Measurements from ENCODE around the gene ARL15. TPM values are rescaled to one million over a fixed set of nuclear protein-coding genes. Genes with fewer than 3 reads are reported as not detected.

ARL15 gene
- total RNA-seq, 1 donor from 2014 or later: 16.9 TPM

GRCh38 chr5:54326662-54327270 is 16.4 kb upstream of the ARL15 start:
- Mint-ChIP-seq H3K4me3 (no peak overlapping the region), H3K27me3 (peaks cover 11% of the 10 kb centered on the region), H3K36me3 (no peaks in the 10 kb centered on the region), H3K4me1 (ENCODE audit: unreplicated experiment) (no peaks in the 10 kb centered on the region), H3K9me3 (peaks cover 3% of the 10 kb centered on the region), H3K27ac (no peak overlapping the region)
- no peak for DNase-seq (ENCODE audit: extremely low spot score, unreplicated experiment)
- TF ChIP-seq CTCF (conservative IDR thresholded peaks at IDR 0.05): no peak

DNA sequence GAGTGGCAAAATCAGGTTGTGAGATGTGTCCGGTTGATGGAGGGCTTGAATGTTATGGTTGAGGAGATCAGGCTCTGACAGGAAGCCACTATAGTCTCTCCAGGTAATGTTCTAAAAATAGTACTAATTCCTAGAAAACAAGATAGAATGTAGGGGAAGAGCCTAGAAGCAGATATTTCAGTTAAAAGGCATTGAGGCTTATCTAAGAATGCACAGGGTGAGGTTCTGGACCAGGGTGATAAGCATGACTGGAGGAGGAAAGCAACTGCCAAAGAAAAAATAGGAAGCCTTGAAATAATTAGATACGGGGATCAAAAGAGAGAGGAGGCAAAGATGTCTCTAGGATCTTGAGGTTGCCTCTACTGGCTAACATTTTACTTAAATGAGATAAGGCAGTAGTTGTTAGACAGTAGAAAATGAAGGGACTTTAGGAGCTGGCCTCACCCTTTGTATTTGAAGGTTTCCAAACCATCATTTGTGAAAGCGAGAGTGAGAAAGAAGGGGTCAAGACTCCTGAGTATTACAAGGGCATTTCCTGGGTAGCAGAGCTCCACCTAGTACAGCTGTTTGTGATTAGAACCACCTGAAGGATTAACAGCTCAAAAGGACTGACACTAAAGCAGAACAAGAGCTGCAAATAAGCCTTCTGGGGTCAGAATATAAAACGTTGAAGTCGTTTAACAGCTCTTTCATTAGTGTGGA is 15.4 kb upstream of the ARL15 start:
- Mint-ChIP-seq H3K27me3 (peaks cover 11% of the 10 kb centered on the region), H3K9me3 (peaks cover 3% of the 10 kb centered on the region), H3K36me3 (no peaks in the 10 kb centered on the region), H3K4me3 (no peak overlapping the region), H3K27ac (no peak overlapping the region), H3K4me1 (ENCODE audit: unreplicated experiment) (no peaks in the 10 kb centered on the region)
- no peak for TF ChIP-seq CTCF (conservative IDR thresholded peaks at IDR 0.05)
- no peak for DNase-seq (ENCODE audit: extremely low spot score, unreplicated experiment)

GRCh38 chr5:54325272-54325609 is 14.9 kb upstream of the ARL15 start:
- Mint-ChIP-seq H3K9me3 (peaks cover 3% of the 10 kb centered on the region), H3K27me3 (peaks cover 11% of the 10 kb centered on the region), H3K36me3 (no peaks in the 10 kb centered on the region), H3K4me3 (no peak overlapping the region), H3K27ac (no peak overlapping the region), H3K4me1 (ENCODE audit: unreplicated experiment) (no peaks in the 10 kb centered on the region)
- no peak for TF ChIP-seq CTCF (conservative IDR thresholded peaks at IDR 0.05)
- no peak for DNase-seq (ENCODE audit: extremely low spot score, unreplicated experiment)

GRCh38 chr5:54324651-54325271 is 14.4 kb upstream of the ARL15 start:
- no peaks in the 10 kb centered on the region for H3K36me3 Mint-ChIP-seq
- no peak overlapping the region for H3K27ac Mint-ChIP-seq

DNA sequence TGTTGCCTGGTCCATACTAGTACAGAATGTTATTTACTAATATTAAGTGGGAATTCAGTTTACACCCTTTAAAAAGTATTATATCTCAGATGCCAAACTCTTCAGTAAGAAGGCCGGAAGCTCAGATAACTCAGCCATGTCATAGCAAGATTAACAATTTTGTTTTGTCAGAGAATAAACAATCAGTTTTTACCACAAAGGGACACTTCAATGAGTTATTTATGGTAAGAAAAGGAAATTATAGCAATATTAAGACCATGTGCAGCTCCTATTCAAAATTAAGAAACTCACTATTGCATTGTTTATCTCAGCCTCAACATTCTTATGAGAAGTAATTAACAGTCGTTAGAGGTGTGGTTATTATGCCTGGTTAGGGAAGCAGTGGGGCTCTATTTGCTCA is 13.1 kb upstream of the ARL15 start:
- no peak overlapping the region for H3K4me3 Mint-ChIP-seq
- TF ChIP-seq CTCF (conservative IDR thresholded peaks at IDR 0.05): no peak
- H3K36me3 Mint-ChIP-seq: no peaks in the 10 kb centered on the region
- H3K4me1 Mint-ChIP-seq (ENCODE audit: unreplicated experiment): no peaks in the 10 kb centered on the region
- no peaks in the 10 kb centered on the region for H3K9me3 Mint-ChIP-seq
- peaks cover 11% of the 10 kb centered on the region for H3K27me3 Mint-ChIP-seq
- no peak overlapping the region for H3K27ac Mint-ChIP-seq
- DNase-seq (ENCODE audit: extremely low spot score, unreplicated experiment): no peak

More at GRCh38 chr5:54324651-54325271, 14.4 kb upstream of the ARL15 start:
- TF ChIP-seq CTCF (conservative IDR thresholded peaks at IDR 0.05): no peak
- no peak overlapping the region for H3K4me3 Mint-ChIP-seq
- H3K4me1 Mint-ChIP-seq (ENCODE audit: unreplicated experiment): no peaks in the 10 kb centered on the region
- H3K9me3 Mint-ChIP-seq: peaks cover 3% of the 10 kb centered on the region
- no peak for DNase-seq (ENCODE audit: extremely low spot score, unreplicated experiment)
- peaks cover 11% of the 10 kb centered on the region for H3K27me3 Mint-ChIP-seq
